Measurements from ENCODE around the gene PLK3.

- no peak for TF ChIP-seq CTCF (optimal IDR thresholded peaks at IDR 0.05 in 1 of 3, IDR thresholded peaks at IDR 0.05 in 1 of 3, conservative IDR thresholded peaks at IDR 0.05 in 1 of 3; ENCODE audit: extremely low read depth in 1 of 3, insufficient read depth in 2 of 3, low read length in 3 of 3)
- no peak for TF ChIP-seq EZH2 (IDR thresholded peaks at IDR 0.05; ENCODE audit: low read length)
These were observed 31.3 kb downstream of the PLK3 start for GRCh38 chr1:44831516-44831915.
